Activated T-cell treated with anti-CD3 and anti-CD28 coated beads for 1 hour (primary cell): ENCODE data around the gene AP1M2.
"Not testable (repeated sequence)": the region's sequence is repeated elsewhere in the genome, so short reads cannot be mapped to it uniquely, and the experiment has no call there.

Source experiments
- DNase-seq: peaks from one replicate; pipeline ENCODE4 v3.0.0-alpha.2; 2020; ENCODE audit warnings: low read depth

Gene AP1M2

DNA sequence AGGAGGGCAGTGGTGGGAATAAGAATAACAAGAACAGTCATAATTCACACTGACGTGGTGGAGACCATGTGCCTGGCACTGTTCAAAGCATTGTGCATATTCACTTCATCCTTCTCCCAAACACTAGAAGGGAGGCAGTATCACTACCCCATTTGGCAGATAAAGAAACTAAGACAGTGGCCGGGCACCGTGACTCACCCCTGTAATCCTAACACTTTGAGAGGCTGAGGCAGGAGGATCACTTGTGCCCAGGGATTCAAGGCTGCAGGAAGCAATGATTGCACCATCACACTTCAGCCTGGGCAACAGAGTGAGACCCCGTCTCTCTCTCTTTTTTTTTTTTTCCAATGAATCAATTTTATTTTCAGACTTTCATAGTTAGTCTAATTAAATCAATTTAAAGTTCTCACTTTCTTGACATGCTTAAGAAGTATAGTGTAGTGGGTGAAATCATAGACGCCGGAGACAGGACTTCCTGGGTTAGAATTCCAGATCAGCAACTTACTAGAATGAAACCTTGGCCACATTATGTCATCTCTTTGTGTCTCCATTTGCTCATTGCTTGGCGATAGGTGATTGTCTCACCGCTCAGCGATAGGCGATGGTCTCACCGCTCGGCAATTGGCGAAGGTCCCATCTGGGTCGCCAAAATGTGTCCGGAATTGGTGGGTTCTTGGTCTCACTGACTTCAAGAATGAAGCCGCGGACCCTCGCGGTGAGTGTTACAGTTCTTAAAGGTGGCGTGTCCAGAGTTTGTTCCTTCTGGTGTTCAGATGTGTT lies 48.7 kb downstream of the AP1M2 start:
- DNase-seq: no peak

DNA sequence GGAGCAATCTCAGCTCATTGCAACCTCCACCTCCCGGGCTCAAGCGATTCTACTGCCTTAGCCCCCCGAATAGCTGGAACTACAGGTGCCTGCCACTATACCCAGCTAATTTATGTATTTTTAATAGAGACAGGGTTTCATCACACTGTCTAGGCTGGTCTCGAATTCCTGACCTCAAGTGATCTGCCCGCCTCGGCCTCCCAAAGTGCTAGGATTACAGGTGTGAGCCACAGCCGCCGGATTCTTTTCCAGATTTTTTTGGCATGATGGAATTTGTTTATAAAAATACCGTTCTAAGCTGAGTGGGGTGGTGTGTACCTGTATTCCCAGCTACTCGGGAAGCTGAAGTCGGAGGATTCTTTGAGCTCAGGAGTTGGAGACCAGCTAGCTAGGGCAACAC lies 49.4 kb downstream of the AP1M2 start:
- no peak for DNase-seq

DNA sequence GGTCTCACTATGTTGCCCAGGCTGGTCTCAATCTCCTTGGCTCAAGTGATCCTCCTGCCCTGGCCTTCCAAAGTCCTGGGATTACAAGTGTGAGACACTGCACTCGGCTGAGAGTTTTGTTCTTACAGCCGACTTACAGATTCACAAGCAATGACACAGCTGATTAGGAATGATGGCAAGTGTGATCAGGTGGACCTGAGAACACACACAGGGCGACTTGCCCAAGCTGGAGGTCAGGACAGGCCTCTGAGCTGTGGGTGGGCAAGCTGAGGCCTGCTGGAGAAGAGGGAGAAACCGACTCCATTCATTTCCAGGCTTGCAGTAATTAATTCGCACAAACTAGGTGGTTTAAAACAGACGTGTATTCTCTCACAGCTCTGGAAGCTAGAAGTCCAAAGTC lies 51.5 kb downstream of the AP1M2 start:
- DNase-seq: no peak

DNA sequence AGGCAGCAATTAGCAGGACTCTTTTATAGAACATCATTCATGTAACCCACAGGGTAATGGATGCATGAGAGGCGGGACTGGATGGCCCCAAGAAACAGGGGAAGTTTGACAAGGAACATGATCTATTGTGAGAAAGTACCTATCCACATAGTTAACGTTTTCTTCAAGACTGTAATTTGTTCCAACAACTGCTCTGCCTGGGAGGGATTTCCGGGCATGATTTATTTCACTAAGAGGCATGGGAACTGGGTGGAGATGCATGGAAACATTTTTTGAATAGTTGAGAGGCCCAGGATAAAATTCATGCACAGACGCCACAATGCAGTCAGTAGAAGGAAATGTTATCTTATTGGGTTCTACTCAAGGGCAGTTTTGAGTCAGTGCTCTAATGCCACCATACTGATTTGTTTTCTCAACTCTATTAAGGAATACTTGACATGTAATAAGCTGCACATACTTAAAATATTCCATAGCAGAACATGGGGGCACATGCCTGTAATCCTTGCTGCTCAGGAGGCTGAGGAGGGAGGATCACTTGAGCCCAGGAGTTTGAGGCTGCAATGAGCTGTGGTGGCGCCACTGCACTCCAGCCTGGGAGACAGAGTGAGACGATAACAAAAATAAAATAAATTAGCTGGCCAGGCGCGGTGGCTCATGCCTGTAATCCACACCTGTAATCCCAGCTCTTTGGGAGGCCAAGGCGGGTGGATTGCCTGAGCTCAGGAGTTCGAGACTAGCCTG lies 53.3 kb downstream of the AP1M2 start:
- DNase-seq: no peak

DNA sequence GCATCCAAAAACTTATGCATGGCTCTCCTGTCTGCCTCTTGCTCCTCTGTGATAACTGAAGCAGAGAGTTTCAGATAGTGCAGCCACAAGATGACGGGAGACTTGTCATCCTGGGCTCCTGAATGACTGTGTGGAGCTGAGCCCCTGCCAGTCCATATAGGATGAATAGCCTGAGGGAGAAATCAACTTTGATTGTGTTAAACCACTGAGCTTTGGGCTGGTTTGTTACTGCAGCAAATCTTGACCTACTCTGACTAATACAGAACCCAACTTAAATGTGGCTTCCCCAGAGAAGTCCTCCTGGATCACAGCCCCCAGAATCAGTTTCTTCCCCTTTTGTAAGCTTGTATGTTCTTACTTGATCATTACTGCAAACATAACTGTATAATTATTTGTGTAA lies 54.7 kb downstream of the AP1M2 start:
- no peak for DNase-seq

DNA sequence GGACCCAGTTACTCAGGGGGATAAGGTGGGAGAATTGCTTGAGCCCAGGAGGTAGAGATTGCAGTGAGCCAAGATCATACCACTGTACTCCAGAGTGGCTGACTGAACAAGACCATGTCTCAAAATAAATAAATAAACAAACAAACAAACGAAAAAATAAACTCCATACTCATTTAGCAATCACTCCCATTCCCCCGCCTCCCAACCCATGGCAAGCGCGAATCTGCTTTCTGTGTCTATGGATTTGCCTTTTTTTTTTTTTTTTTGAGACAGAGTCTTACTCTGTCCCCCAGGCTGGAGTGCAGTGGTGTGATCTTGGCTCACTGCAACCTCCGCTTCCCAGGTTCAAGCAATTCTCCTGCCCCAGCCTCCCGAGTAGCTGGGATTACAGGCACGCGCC lies 60.2 kb downstream of the AP1M2 start:
- not testable (repeated sequence) for DNase-seq

DNA sequence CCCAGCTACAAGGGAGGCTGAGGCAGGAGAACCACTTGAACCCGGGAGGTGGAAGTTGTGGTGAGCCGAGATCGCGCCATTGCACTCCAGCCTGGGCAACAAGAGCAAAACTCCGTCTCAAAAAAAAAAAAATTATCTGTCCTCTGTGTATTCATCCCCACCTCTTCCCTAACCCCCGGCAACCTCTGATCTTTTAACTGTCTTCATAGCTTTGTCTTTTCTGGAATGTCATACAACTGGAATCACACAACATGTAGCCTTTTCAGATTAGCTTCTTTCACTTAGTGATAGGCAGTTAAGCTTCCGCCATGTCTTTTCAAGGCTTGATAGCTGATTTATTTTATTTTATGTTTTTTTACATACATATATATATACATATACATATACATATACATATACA lies 61.5 kb downstream of the AP1M2 start:
- DNase-seq: no peak

DNA sequence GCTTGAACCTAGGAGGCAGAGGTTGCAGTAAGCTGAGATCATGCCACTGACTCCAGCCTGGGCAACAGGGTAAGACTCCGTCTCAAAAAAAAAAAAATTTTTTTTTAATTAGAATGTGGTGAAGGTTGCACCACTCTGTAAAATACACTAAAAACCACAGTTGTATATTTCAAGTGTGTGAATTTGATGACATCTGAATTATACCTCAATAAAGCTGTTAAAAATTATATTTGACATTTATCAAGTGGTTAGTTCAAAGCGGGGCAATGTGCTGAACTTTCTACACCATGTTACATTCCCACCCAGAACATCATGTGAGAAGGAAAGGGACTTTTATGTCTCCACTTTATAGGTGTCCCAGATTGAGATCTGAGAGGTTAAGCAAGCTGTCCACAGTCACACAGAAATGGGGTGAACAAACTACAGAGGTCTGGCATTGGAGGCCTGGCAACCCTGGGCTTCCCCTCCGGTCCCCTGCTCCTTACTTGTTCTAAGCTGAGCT lies 63.9 kb downstream of the AP1M2 start:
- no peak for DNase-seq
